ENCODE results near the gene CRELD2.

CRELD2 gene

DNA sequence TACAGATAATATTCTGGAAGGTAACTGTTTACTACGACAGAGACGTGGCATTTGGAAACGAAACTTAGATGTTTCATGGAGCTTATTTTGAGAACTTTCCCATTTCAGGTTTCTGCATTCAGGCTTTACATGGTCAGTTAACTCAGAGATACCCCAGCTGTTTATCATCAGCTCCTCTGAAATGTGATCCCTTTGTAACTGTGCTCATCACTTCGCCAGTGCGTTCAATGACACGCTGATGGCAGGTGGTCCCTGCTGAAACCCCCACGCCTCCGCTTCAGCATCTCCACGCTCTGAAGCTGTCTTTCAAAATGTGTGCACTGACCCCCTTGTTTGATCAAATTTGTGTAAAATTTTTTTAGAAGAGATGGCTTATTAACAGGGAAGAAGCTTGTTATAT is 30.7 kb upstream of the CRELD2 start:
- DNase-seq (ENCODE audit: low read depth), result no peak

DNA sequence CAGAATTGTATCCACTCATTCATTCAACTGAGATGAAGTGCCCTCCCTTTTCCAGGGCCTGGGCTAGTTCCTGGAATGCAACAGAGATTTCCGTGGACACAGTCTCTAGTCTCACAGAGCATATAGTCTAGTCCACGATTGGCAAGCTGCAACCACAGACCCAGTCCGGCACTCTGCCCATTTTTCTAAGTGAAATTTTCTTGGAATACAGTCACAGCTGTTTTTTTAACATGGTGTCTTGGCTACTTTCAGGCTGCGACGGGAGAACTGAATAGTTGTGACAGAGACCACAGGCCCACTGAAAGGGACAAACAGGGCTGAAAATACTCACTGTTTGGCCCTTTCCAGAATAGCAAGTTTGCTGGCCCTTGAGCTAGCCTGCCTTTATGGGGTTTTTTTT is 29.4 kb upstream of the CRELD2 start:
- no peak for DNase-seq (ENCODE audit: low read depth)

DNA sequence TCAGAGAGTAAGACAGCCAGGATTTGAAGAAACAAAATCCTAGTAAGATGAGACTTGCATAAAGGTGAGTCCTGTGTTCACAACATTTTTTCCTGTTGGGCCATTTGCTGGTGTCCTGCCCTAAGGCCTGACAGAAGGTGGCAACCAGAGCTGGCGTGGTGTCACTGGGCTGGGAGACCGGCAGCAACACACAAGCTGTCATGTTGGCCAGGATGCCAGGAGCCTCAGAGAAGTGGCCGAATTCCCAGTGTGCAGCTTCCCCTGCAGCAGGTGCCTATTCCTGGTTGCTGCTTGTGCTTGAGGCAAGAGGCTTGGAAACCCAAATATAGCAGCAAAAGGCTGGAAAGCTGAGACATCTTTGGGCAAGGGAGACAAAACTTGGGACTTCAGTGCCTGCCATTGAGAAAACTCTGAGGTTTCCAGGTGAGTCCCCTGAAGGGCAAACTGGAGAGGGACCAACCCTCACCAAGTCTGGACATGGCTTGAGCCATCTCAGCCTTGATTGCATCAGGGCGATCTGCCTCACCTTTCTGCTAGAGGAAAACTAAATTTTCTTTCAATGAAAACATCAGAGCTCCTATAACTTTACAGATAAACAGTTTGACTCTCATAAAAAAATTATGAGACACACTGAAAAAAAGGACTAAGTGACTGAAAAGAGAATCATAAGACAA is 26.1 kb upstream of the CRELD2 start:
- no peak for DNase-seq (ENCODE audit: low read depth)

DNA sequence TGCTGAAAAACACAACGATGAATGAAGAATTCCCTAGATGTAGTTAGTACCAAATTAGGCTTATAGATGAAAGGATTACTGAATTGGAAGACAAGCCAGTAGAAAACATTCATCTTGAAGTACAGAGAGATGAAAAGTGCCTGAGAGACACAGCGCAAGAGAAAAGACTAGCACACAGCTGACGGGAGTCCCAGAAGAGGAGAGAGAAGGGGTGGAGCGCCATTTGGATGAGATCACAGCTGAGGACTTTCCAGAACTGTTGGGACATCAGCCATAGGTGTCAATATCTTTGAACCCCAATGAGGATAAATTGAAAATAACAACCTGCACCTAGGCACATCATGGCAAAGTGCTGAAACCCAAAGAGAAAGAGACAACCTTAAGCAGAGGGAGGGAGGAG is 25.4 kb upstream of the CRELD2 start:
- DNase-seq (ENCODE audit: low read depth), result no peak

DNA sequence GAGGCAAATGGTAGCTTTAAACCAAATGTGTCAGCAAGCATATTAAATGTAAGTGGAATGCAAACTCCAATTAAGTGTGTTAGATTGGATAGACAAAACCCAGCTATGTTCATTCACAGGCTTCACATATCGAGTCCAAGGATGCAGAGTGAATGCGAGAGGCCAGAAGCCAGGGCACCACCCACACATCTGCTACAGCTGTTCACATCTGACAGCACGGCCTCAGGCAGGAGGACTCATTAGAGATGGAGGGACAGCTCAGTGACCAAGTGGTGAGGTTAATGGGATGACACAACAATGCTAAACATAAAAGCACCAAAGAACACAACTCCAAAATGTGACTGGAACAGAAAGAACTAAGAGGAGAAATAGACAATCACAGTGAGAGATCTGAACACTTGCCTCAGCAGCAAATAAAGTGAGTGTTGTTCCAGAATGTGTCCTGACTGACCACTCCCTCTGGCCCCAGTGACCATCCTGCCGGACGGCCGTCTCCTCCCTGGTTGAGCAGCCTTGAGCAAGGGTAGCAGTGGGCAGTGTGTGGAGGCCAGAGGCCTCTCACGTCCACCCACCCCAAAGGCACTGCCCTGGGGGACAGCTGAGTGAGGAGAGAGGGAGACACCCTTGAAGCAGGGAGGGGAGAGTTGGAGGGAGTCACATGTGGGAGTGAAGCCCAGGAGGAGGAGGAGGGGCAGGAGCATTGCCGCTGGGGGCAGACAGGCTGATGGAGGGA is 23.9 kb upstream of the CRELD2 start:
- peak; percentile 15 for DNase-seq (ENCODE audit: low read depth)

DNA sequence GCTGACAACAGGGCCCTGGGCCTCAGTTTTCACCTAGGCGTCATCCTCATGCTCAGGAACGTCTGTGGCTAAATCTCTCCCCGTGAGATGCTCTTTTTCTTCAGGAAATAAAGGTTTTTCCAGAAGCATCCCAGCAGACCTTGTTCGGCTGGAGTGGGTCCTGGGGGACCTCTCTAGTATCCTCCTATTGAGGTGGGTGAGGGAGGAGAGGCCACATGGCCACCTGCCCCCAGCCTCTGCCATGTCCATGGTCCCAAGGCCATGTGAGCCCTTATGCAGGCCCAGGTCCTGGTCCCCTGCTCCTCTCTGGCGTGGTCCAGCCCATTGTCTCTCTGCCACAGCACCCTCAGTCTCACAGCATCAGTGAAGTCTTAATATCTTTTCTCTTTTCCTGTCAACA is 22.2 kb upstream of the CRELD2 start:
- DNase-seq (ENCODE audit: low read depth), result no peak

DNA sequence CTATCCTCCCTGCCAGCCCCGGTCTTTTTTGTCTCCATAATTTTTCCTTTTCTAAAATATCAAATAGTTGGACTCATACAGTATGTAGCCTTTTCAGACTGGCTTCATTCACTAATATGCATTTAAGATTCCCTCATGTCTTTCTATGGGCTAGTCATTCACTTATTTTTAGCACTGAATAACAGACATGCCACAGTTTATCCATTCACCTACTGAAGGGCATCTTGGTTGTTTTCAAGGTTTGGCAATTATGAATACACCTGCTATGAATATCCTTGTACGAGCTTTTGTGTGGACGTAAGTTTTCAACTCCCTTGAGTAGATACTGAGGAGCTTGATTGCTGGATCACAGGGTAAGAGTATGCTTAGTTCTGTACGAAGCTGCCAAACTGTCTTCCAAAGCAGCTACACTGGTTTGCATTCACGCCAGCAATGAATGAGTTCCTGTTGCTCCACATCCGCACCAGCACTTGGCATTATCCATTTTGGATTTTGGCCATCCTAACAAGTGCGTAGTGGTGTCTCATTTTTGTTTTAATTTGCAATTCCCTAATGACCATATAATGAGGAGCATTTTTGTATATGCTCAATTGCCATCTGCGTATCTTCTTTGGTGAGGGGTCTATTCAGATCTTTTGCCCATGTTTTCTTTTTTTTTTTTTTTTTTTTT is 21.3 kb upstream of the CRELD2 start:
- no peak for DNase-seq (ENCODE audit: low read depth)

DNA sequence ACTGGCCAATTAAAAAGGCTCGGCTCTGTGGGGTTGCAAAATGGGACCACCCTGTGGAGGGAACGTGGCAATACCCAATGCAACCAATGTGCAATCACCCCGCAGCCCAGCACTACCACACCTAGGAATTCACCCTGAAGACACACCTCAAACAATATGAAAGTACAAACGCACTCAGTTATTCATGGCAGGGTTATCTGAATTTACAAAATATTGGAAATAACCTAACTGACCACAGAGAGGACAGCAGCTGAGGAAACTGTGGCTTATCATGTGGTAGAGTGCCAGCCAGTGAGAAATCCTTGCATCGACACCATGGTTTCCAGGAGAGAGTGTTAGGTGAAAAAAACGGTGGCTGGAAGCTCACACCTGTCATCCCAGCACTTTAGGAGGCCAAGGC is 18.9 kb upstream of the CRELD2 start:
- DNase-seq (ENCODE audit: low read depth), result no peak

DNA sequence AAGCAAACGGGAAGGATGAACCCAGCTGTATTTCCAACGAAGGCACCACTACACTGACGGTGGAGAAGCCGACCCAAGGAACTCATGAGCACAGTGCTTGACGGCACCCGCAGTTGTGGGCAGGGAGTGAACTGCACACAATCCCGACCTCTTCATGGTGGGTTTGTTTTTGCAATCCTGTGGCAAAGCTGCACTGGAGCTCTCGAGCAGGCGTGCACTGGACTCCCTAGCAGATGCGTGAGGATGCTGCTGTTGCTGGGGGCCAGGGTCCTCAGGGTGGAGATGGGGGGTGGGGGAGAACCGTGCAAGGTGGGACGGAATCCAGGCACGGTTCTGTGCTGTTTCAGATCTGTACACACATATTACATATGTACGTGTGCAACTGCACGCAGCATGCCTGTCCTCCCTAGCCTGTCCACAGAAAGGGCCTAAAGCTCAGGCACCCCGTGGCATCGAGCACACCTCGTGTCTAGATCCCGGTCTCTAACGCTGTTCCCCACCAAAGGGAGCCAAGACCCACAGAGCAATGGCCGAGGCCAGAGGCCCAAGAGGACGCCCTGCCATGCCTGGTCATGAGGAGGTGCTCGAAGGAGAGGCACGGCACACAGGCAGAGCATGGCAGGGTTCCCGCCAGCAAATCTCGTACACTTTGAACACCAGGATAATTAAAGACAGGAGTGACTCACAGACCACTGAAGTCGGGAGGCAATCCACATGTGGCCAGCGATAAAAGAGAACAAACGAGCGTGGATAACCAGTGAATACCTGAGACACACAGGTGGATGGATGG is 17.8 kb upstream of the CRELD2 start:
- no peak for DNase-seq (ENCODE audit: low read depth)

DNA sequence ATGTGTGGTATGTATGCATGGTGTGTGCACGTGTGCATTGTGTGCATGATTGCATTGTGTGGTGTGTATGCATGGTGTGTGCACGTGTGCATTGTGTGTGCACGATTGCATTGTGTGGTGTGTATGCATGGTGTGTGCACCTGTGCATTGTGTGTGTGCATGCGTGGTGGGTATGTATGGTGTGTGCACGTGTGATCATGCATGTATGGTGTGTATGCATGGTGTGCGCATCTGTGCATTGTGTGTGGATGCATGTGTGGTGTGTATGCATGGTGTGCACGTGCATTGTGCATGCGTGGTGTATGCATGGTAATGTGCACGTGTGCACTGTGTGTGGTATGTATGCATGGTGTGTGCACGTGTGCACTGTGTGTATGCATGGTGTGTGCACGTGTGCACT is 17.0 kb upstream of the CRELD2 start:
- no peak for DNase-seq (ENCODE audit: low read depth)

DNA sequence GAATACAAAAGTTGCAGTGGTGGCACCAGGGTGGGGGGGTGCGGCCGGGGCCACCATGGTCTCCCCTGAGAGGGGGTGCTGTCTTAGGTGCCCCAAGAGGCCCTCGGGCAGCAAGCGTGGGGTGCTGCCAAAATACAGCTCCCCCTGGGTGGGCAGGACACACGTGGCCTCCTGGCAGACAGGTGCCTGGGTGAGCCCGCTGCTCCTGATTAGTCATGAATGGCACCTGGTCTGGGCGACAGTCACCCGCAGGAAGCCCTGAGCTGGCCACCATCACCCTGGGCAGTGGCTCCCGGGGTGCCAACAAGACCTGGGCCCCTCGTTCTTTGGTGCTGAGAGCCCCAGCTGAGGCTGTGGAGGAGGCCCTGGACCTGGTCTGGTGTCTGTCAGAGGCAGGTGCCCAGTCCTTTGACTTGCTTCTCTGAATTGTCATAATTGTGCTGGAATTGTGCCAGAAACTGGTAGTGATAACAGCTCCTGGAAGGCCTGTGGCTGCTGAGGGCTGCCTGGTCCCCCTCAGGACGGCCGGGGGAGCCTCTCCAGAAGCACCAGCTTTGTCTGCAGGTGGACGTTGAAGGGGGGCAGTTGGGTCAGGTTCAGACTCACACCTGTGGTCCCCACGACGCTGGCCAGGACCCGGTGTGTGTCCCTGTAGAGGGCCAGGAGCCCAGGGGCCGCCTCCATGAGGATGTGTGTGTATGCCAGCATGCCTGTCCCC is 15.0 kb upstream of the CRELD2 start:
- DNase-seq (ENCODE audit: low read depth), result no peak

DNA sequence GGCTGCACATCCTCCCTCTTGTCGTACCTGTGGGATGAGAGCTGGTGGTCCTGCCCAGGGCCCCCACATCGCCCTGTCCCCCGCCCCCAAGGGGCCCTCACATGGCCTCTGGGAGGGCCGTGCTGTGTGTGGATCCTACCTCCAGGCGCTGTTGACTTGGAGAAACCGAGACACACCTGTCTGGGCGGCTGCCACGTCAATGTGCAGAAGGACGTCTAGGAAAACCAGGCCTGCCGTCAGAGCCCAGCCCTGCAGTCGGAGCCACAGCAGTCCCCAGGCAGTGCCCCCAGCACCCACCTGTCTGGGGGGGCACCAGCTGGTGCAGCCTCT is 14.4 kb upstream of the CRELD2 start:
- DNase-seq (ENCODE audit: low read depth), result no peak

DNA sequence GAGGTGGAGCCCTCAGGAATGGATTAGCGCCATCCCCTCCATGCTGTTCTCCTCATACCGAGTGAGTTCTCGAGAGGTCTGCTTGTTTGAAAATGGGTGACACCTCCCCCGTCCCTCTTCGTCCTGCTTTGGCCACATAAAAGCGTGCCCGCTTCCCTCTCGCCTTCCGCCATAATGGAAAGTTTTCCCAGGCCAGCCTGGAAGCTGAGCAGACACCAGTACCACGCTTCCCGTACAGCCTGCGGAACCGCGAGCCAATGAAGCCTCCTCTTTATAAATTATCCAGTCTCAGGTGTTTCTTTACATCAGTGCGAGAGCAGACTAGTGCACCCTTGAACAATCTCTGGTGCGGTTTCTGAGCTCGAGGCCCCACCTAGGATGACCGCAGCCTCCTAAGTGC is 13.0 kb upstream of the CRELD2 start:
- DNase-seq (ENCODE audit: low read depth), result no peak

DNA sequence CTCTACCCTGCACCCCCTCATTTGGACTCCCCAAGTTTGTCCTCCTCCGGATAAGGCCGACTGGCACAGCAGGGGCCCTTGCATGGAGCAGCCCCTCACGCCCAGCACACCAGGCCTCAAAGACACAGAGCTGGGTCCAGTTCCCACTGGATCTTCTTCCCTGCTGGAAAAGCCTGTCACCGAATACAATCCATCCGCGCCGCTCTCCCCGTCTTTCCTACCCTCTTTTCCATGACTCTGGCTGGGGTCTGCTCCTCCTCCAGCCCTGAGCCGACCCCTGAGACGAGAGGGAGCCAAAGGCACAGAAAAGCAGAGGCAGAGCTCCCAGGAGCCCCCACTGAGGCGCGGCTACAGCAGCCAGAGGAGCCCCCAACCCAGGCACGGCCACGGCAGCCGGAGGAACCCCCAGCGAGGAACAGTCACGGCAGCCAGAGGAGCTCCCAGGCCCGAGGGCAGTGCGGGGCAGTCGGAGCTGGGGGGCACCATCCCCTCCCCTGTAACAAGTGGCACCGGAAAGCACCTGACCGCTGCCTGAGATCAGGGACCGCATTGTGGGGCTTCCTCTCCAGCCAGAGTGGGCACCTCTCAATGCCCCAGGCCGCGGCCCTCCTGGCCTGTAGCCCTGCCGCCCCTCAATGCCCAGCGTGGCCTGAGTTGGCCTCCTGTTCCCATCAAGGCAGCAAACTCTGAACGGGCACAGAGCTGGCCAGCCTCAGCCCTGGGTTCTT is 12.2 kb upstream of the CRELD2 start:
- no peak for DNase-seq (ENCODE audit: low read depth)

DNA sequence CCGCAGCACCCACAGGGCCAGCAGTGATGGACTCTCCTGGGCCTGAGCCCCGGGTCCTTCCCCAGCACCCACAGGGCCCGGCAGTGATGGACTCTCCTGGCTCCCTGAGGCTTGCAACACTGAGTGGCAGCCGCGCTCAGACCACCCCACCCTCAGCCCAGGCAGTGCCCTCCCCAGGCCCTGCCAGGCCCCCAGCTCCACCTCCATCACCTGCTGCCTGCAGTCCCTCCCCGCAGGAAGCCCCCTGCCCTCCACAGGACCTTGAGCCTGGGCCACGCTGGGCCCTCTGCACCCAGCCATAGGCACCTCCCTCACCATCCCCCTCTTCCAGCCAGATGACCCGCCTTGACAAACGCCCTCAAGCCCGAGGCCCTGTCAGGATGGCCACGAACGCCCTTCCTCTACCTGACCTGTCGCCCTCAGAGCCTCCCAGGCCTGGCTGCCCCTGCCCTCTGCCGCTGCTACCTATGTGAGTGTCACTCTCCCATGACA is 11.6 kb upstream of the CRELD2 start:
- no peak for DNase-seq (ENCODE audit: low read depth)

DNA sequence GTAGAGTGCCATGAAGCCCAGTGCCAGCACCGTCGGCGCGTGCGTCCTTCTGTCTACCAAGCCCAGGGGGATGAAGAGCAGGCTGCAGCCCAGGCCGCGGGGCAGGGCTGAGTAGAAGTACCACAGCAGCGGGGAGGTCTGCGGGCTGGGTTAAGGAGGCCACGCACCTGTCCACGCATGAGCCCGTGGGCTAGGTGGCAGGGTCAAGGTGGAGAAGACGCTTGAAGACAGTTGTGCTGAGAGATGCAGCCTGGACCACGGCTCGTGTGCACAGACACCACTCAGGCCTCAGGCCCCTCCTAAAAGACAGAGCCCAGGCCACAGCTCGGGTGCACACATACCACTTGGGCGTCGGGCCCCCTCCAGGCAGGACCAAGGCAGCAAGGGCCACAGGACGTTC is 10.6 kb upstream of the CRELD2 start:
- no peak for DNase-seq (ENCODE audit: low read depth)

DNA sequence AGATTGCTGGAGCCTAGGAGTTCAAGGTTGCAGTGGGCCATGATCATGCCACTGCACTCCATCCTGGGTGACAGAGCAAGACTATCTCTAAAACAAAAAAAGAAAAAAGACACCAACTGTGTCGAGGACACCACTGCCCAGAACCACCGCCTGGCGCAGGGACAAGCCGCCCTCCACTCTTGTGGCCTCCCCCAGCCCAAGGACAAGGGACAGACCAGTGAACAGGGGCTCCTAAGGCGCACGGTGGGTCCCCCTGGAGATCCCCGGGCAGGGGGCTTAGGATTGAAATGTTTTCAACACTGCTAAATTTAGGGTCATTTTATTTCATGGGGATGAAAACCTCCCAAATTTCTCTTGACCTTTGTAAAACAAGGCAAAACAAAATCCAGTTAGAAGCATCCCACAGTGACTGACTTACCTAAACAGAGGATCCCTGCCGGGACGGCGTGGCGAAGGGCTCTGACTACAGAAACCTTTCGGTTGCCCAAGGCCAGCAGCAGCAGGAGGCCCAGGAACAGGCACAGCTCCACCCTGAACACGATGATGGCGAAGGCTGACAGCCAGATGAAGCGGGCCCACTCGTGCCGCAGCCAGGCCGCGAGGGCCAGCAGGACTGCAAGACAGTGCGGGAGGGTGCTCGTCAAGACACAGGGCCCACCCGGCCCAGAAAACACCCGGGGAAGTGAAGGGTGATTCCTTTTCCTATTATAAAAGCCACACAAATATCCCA is 8.8 kb upstream of the CRELD2 start:
- no peak for DNase-seq (ENCODE audit: low read depth)

DNA sequence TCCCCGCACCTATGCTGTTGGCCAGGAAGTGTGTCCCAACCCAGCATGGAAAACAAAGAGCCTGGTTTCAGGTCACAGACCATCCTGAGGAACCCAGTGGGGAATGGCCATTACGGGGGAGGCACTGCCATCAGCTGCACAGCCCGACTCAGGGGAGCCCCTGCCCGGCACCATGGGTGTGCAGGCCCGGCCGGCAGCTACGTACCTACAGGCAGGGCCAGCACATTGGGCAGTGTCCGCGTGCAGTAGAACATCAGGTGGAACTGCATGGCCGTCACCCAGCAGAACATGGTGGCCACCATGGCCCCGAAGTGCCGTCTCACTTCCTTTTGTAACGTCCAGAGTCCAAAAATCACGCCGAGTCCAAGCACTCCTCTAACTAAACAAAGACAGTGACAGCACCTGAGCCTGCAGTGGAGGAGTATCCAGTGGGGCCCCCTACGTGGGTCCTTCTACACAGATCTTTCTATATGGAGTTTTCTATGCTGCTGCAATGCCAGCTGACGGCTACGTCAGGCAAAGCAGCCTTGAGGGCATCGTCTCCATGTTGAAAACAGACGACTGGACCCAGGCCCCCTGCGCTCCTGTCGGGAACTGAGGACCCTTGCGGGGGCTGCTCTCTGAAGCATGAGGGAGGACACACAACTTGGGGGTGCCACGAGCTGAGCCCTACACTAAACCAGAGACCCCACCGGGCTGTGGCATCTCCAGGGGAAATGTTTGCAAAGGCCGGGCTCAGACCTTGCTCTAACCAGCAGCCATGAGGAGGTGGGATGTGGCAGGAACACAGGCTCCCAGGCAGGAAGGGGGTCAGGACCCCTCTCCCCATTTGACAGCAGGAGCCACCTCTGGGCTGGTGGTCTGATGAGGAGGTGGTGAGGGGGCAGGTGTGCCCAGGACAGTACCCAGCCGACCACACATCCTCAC is 7.9 kb upstream of the CRELD2 start:
- no peak for DNase-seq (ENCODE audit: low read depth)

DNA sequence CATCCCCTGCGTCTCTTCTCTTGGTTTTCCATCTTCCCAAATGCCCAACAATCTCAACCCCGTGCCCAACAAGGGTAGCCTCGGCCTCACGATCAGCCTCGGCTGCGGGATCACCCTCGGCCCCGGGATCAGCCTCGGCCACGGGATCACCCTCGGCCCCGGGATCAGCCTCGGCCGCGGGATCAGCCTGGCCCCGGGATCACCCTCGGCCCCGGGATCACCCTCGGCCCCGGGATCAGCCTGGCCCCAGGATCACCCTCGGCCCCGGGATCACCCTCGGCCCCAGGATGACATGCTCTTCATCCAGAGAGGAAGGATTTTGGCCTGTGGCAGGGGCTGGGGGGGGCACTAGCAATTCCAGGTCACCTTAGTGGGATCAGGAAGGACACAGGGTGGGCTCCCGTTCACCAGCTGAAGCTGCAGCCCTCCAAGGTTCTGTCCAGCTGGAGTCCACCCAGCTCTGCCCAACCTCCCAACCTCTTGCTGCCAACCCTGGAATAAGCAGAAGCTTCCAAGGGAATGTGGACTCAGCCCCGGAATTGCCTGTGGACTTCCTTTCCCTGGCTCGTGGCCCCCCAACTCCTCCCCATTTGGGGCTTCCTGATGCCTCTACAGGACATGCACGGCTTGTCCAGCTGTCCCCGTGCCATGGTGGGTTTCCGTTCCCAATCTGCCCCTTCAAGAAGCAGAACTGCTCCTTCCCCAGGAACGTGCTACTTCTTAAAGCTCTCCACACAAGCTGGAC is 6.4 kb upstream of the CRELD2 start:
- no peak for DNase-seq (ENCODE audit: low read depth)

Measured in ELR (cell line).